CD14-positive monocyte (primary cell): Measurements from ENCODE around the gene SMG1. TPM values are rescaled to one million over a fixed set of nuclear protein-coding genes. Genes with fewer than 3 reads are reported as not detected.

Experiments
- DNase-seq, 3 donors: peaks; one replicate each; pipeline ENCODE4 v3.0.0-alpha.2; 2011 to 2022
- H2AFZ ChIP-seq: 2 replicates; pipeline ENCODE4 v1.6.0; 2012; ENCODE audit warnings: mild to moderate bottlenecking, low read depth, low read length, inconsistent platforms; ENCODE audit not compliant: insufficient read depth, poor library complexity, severe bottlenecking
- H3K27ac ChIP-seq, 2 donors: 1 replicate in 1 of 2; 2 replicates in 1 of 2; pipeline ENCODE4 v1.5.1; 2012 to 2013; ENCODE audit warnings: low read length in 2 of 2, control low read depth in 1 of 2, inconsistent platforms in 1 of 2, low read depth in 1 of 2, mild to moderate bottlenecking in 1 of 2
- H3K27me3 ChIP-seq, 2 donors: one replicate each; pipeline versions ENCODE4 v1.6.0 to v1.6.1; 2011 to 2013; ENCODE audit warnings: low read length in 2 of 2; ENCODE audit not compliant: control insufficient read depth in 2 of 2, insufficient read depth in 2 of 2
- H3K36me3 ChIP-seq, 2 donors: replicated peaks in 1 of 2; 1 replicate in 1 of 2; 2 replicates in 1 of 2; pipeline versions ENCODE4 v1.5.1 to v1.6.1; 2012 to 2013; ENCODE audit warnings: low read length in 2 of 2, control low read depth in 1 of 2, inconsistent platforms in 1 of 2, mild to moderate bottlenecking in 1 of 2; ENCODE audit not compliant: insufficient read depth in 2 of 2, control insufficient read depth in 1 of 2
- H3K4me1 ChIP-seq, 2 donors: 1 replicate in 1 of 2; 2 replicates in 1 of 2; pipeline versions ENCODE4 v1.5.1 to v1.6.1; 2012 to 2013; ENCODE audit warnings: low read length in 2 of 2, control low read depth in 1 of 2, inconsistent platforms in 1 of 2, mild to moderate bottlenecking in 1 of 2, moderate library complexity in 1 of 2; ENCODE audit not compliant: insufficient read depth in 2 of 2, control insufficient read depth in 1 of 2
- H3K4me2 ChIP-seq: replicated peaks from 2 replicates; pipeline ENCODE3; 2012; ENCODE audit warnings: low read length, moderate library complexity, mild to moderate bottlenecking; ENCODE audit not compliant: poor library complexity, severe bottlenecking; ENCODE audit errors: extremely low read depth
- H3K4me3 ChIP-seq, 3 experiments: fragments of 200-600 bp in 1 of 3; sonication (generic) in 1 of 3; replicated peaks in 1 of 3; 1 replicate in 2 of 3; 2 replicates in 1 of 3; pipeline ENCODE4 v1.5.1; 2011 to 2013; ENCODE audit warnings: low read length in 3 of 3, mild to moderate bottlenecking in 3 of 3, control low read depth in 2 of 3, low read depth in 2 of 3, inconsistent platforms in 1 of 3, moderate library complexity in 1 of 3
- H3K79me2 ChIP-seq: 2 replicates; pipeline ENCODE4 v1.6.0; 2012; ENCODE audit warnings: mild to moderate bottlenecking, control low read depth, inconsistent platforms, low read length, moderate library complexity; ENCODE audit not compliant: insufficient read depth
- H3K9ac ChIP-seq: 2 replicates; pipeline ENCODE4 v1.6.0; 2017; ENCODE audit warnings: low read length, mild to moderate bottlenecking; ENCODE audit not compliant: insufficient read depth, poor library complexity, severe bottlenecking
- H3K9me3 ChIP-seq, 2 donors: replicated peaks in 1 of 2; 1 replicate in 1 of 2; 2 replicates in 1 of 2; pipeline versions ENCODE4 v1.5.1 to v1.6.1; 2012 to 2013; ENCODE audit warnings: low read length in 2 of 2, control low read depth in 1 of 2; ENCODE audit not compliant: control insufficient read depth in 1 of 2, insufficient read depth in 1 of 2
- H4K20me1 ChIP-seq: 2 replicates; pipeline ENCODE4 v1.6.0; 2012; ENCODE audit warnings: mild to moderate bottlenecking, low read length, control low read depth, moderate library complexity; ENCODE audit not compliant: insufficient read depth
- H3K27ac Mint-ChIP-seq, 7 donors: one replicate each; pipeline ENCODE4 v1.8.0; 2020; ENCODE audit warnings: mild to moderate bottlenecking in 7 of 7, mixed read lengths in 7 of 7, moderate library complexity in 6 of 7, inconsistent platforms in 2 of 7
- H3K27me3 Mint-ChIP-seq, 3 donors: one replicate each; pipeline ENCODE4 v1.8.0; 2021 to 2022; ENCODE audit warnings: low read depth in 3 of 3, mild to moderate bottlenecking in 3 of 3, mixed read lengths in 3 of 3, moderate library complexity in 3 of 3, inconsistent platforms in 1 of 3
- H3K36me3 Mint-ChIP-seq, 2 donors: one replicate each; pipeline ENCODE4 v1.8.0; 2020; ENCODE audit warnings: mixed read lengths in 2 of 2, inconsistent platforms in 1 of 2, mild to moderate bottlenecking in 1 of 2
- H3K4me1 Mint-ChIP-seq: one replicate; pipeline ENCODE4 v1.8.0; 2020; ENCODE audit warnings: mild to moderate bottlenecking, mixed read lengths
- H3K4me3 Mint-ChIP-seq, 2 donors: one replicate each; pipeline ENCODE4 v1.8.0; 2020; ENCODE audit warnings: mild to moderate bottlenecking in 2 of 2, mixed read lengths in 2 of 2, moderate library complexity in 1 of 2
- H3K9me3 Mint-ChIP-seq, 7 donors: one replicate each; pipeline ENCODE4 v1.8.0; 2020 to 2022; ENCODE audit warnings: mixed read lengths in 7 of 7, mild to moderate bottlenecking in 6 of 7, moderate library complexity in 6 of 7, inconsistent platforms in 2 of 7
- WGBS: methylation state at CpG from one replicate; pipeline ENCODE4 v1.1.5; 2013; ENCODE audit warnings: missing lambda C conversion rate; ENCODE audit not compliant: insufficient coverage; 5-methylcytosine and 5-hydroxymethylcytosine counted together
- intact Hi-C, 2 donors: fragments of 100-400 bp; cut with micrococcal nuclease; formaldehyde crosslinking; loops; one replicate each; pipeline versions ENCODE4 v1.15.0 to v1.15.1; 2023
- polyA plus RNA-seq, 3 donors: library from polyadenylated mRNA; depleted of rRNA in 1 of 3; unstranded in 2 of 3; stranded (reverse) in 1 of 3; fragments of 300-500 nt in 2 of 3; fragments of >200 nt in 1 of 3; fragmentation: Illumina TruSeq in 2 of 3; gene quantifications; 1 replicate in 2 of 3; 2 replicates in 1 of 3; pipeline ENCODE4 v1.2.3, GENCODE V29; 2012 to 2021
- TF ChIP-seq, protein P1 (sequence below): fragments of 200-600 bp; IDR thresholded peaks from one replicate; pipeline ENCODE4 v1.8.0; 2022; ENCODE audit warnings: antibody characterized with exemption, mild to moderate bottlenecking

Gene SMG1
- polyA plus RNA-seq, 3 donors = 2.4 to 31.8 (median 7.1) TPM

DNA sequence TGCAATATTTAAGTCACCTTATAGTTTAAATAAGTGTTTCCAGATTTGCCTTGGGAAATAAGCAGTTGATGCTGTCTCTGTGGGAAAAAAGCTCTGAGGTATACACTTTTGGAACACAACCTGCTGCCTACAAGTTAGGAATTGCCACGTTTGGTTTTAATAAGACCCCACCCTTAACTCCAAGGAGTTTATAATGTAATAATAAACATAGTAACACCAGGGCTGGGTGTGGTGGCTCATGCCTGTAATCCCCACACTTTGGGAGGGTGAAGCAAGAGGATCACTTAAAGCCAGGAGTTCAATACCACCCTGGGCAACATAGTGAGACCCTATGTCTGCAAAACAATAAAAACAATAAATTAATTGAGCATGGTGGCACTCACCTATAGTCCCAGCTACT, 15.9 kb upstream of the SMG1 start:
- Histone ChIP-seq H3K4me3 (no peak overlapping the region), H3K9me3 (no peaks in the 10 kb centered on the region), H3K27me3 (no peaks in the 10 kb centered on the region), H3K79me2 (no peaks in the 10 kb centered on the region), H2AFZ (no peak overlapping the region), H4K20me1 (no peaks in the 10 kb centered on the region), H3K9ac (no peak overlapping the region), H3K4me2 (no peak overlapping the region), H3K4me1 (peaks cover 9 to 13% of the 10 kb centered on the region in 2 donors), H3K27ac (no peak overlapping the region), H3K36me3 (no peaks in the 10 kb centered on the region)
- Mint-ChIP-seq H3K27ac (no peak overlapping the region), H3K36me3 (no peaks in the 10 kb centered on the region), H3K9me3 (peaks cover 0 to 5% (median 0%) of the 10 kb centered on the region in 7 donors), H3K4me3 (no peak overlapping the region), H3K27me3 (peaks cover 0 to 7% (median 0%) of the 10 kb centered on the region in 3 donors), H3K4me1 (peaks cover 9% of the 10 kb centered on the region)
- TF ChIP-seq, protein P1, sequence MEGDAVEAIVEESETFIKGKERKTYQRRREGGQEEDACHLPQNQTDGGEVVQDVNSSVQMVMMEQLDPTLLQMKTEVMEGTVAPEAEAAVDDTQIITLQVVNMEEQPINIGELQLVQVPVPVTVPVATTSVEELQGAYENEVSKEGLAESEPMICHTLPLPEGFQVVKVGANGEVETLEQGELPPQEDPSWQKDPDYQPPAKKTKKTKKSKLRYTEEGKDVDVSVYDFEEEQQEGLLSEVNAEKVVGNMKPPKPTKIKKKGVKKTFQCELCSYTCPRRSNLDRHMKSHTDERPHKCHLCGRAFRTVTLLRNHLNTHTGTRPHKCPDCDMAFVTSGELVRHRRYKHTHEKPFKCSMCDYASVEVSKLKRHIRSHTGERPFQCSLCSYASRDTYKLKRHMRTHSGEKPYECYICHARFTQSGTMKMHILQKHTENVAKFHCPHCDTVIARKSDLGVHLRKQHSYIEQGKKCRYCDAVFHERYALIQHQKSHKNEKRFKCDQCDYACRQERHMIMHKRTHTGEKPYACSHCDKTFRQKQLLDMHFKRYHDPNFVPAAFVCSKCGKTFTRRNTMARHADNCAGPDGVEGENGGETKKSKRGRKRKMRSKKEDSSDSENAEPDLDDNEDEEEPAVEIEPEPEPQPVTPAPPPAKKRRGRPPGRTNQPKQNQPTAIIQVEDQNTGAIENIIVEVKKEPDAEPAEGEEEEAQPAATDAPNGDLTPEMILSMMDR = no peak
- no peak for DNase-seq
- intact Hi-C loops = no loop called here
- WGBS = no CpG with 5 or more reads among the region's 1 CpG

DNA sequence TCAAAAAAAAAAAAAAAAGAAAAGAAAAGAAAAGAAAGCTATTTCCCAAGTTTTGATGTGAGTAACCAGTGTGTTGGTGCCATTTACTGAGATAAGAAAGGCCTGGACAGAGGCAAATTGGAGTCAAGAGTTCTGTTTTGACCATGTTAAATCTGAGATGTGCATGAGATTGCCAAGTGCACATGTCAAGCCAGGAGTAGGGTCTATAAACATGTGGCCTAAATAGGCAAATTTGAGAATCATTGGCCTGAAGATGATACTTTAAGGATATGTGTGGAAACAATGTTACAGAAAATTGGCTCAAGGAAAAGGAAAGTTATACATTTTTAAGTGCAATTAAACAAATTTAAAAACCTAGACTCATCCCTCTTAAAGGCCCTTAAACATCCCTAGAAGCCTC, 15.3 kb upstream of the SMG1 start:
- H3K79me2 ChIP-seq = no peaks in the 10 kb centered on the region
- no peaks in the 10 kb centered on the region for H3K9me3 ChIP-seq
- peaks cover 11% of the 10 kb centered on the region for H3K4me1 Mint-ChIP-seq
- H3K4me3 ChIP-seq = no peak overlapping the region
- DNase-seq = no peak
- no peaks in the 10 kb centered on the region for H3K36me3 Mint-ChIP-seq
- H3K27me3 ChIP-seq = no peaks in the 10 kb centered on the region
- H2AFZ ChIP-seq = no peak overlapping the region
- no peak overlapping the region for H3K4me3 Mint-ChIP-seq
- no peak overlapping the region for H3K4me2 ChIP-seq
- intact Hi-C loops = no loop called here
- no peak overlapping the region for H3K9ac ChIP-seq
- TF ChIP-seq, protein P1 = no peak
- peaks cover 7 to 9% of the 10 kb centered on the region in 2 donors for H3K4me1 ChIP-seq
- H3K27me3 Mint-ChIP-seq = peaks cover 0 to 7% (median 0%) of the 10 kb centered on the region in 3 donors
- peaks cover 0 to 5% (median 0%) of the 10 kb centered on the region in 7 donors for H3K9me3 Mint-ChIP-seq
- no peak overlapping the region for H3K27ac ChIP-seq
- H4K20me1 ChIP-seq = no peaks in the 10 kb centered on the region
- no peaks in the 10 kb centered on the region for H3K36me3 ChIP-seq
- H3K27ac Mint-ChIP-seq = no peak overlapping the region
